Measurements from ENCODE around the gene PXMP2. TPM values are rescaled to one million over a fixed set of nuclear protein-coding genes. Genes with fewer than 3 reads are reported as not detected.

Gene PXMP2
- total RNA-seq, 1 donor from 2014 or later: 18.6 TPM

DNA sequence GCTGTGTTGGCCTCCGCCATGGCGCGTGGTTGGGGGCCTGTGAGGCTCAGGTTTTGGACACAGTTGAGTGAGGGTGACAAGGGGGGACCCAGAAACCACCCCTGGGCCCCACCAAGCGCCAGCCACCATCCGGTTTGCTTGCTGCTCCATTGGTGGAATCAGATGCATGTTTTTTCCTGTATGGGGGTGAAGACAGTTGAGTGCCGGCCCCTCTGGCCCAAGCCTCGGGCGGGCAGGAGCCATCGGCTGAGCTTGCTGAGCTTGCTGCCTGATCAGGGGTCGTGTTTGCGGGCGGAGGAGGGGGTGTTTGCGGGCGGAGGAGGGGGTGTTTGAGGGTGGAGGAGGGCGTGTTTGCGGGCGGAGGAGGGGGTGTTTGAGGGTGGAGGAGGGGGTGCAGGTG is 29.6 kb downstream of the PXMP2 start:
- Mint-ChIP-seq H3K27me3 (ENCODE audit: insufficient read depth, low read depth) (peaks cover 4% of the 10 kb centered on the region), H3K36me3 (peaks cover 18% of the 10 kb centered on the region), H3K27ac (no peak overlapping the region), H3K4me3 (no peak overlapping the region), H3K9me3 (no peaks in the 10 kb centered on the region), H3K4me1 (peaks cover 3% of the 10 kb centered on the region)
- no peak overlapping the region for H3K27ac ChIP-seq
- H3K27me3 ChIP-seq: no peaks in the 10 kb centered on the region
- H2AFZ ChIP-seq (replicated peaks): no peak overlapping the region
- H3K4me3 ChIP-seq: no peak overlapping the region
- H4K20me1 ChIP-seq (ENCODE audit: low read depth): peaks cover 18% of the 10 kb centered on the region
- no peaks in the 10 kb centered on the region for H3K36me3 ChIP-seq
- no peaks in the 10 kb centered on the region for H3K4me1 ChIP-seq
- peaks cover 26% of the 10 kb centered on the region for H3K79me2 ChIP-seq (ENCODE audit: low read depth)
- TF ChIP-seq, protein P1, sequence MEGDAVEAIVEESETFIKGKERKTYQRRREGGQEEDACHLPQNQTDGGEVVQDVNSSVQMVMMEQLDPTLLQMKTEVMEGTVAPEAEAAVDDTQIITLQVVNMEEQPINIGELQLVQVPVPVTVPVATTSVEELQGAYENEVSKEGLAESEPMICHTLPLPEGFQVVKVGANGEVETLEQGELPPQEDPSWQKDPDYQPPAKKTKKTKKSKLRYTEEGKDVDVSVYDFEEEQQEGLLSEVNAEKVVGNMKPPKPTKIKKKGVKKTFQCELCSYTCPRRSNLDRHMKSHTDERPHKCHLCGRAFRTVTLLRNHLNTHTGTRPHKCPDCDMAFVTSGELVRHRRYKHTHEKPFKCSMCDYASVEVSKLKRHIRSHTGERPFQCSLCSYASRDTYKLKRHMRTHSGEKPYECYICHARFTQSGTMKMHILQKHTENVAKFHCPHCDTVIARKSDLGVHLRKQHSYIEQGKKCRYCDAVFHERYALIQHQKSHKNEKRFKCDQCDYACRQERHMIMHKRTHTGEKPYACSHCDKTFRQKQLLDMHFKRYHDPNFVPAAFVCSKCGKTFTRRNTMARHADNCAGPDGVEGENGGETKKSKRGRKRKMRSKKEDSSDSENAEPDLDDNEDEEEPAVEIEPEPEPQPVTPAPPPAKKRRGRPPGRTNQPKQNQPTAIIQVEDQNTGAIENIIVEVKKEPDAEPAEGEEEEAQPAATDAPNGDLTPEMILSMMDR (IDR thresholded peaks at IDR 0.05): no peak
- TF ChIP-seq EZH2phosphoT487 (IDR thresholded peaks at IDR 0.05): no peak
- no peak for TF ChIP-seq EZH2 (IDR thresholded peaks at IDR 0.05)
- DNase-seq (ENCODE audit: low spot score): no peak
- H3F3A ChIP-seq (ENCODE audit: low read depth): no peaks in the 10 kb centered on the region
- no peaks in the 10 kb centered on the region for H3K9me3 ChIP-seq (ENCODE audit: low read depth)
- no peak overlapping the region for H3K9ac ChIP-seq
- H3K4me2 ChIP-seq: no peak overlapping the region

DNA sequence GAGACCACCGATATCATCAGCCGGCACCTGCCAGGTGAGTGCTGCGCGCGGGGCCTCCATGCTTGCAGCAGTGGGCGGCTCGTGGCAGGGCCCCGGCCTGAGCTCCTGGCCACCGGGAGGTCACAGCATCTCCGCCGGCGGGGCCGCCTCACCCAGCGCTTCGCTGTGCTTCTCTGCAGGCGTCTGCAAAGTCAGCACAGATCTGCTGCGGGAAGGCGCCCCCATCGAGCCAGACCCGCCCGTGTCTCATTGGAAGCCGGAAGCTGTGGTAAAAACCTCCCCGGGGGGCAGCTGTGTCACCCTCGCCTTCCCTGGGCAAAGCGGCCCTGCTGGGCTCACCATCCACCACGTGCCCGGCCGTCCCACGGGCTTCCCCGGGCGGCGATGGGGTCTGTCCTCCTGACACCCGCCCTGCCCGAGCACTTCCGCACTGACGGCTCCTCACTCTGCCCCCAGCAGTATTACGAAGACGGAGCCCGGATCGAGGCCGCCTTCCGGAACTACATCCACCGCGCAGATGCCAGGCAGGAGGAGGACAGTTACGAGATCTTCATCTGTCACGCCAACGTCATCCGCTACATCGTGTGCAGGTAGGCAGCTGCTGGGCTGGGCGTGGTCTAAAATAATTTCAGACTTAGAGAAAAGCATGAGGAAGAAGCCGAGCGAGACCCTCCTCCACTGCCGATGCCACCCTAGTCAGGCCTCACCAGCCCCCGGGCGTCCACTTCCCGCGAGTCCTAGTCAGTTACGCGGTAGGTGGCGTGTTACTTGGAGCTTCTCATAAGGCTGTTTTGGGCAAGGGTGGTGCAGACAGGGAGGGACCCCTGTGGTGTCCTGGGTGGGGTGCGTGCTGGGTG is 30.4 kb downstream of the PXMP2 start:
- peaks cover 4% of the 10 kb centered on the region for H3K27me3 Mint-ChIP-seq (ENCODE audit: insufficient read depth, low read depth)
- no peak overlapping the region for H3K4me3 Mint-ChIP-seq
- no peaks in the 10 kb centered on the region for H3K9me3 ChIP-seq (ENCODE audit: low read depth)
- no peak overlapping the region for H2AFZ ChIP-seq (replicated peaks)
- no peak overlapping the region for H3K27ac Mint-ChIP-seq
- no peaks in the 10 kb centered on the region for H3K9me3 Mint-ChIP-seq
- no peak overlapping the region for H3K9ac ChIP-seq
- H3K27me3 ChIP-seq: no peaks in the 10 kb centered on the region
- H3K4me1 Mint-ChIP-seq: no peaks in the 10 kb centered on the region
- no peaks in the 10 kb centered on the region for H3K4me1 ChIP-seq
- H3K4me3 ChIP-seq: no peak overlapping the region
- H3K27ac ChIP-seq: no peak overlapping the region
- no peak overlapping the region for H3K4me2 ChIP-seq
- TF ChIP-seq EZH2phosphoT487 (IDR thresholded peaks at IDR 0.05) (no peak), EZH2 (IDR thresholded peaks at IDR 0.05) (no peak)
- TF ChIP-seq, protein P1 (IDR thresholded peaks at IDR 0.05): no peak
- no peak for DNase-seq (ENCODE audit: low spot score)
- peaks cover 20% of the 10 kb centered on the region for H3K36me3 Mint-ChIP-seq
- H3F3A ChIP-seq (ENCODE audit: low read depth): no peaks in the 10 kb centered on the region
- H4K20me1 ChIP-seq (ENCODE audit: low read depth): peaks cover 11% of the 10 kb centered on the region
- H3K36me3 ChIP-seq: no peaks in the 10 kb centered on the region
- peaks cover 18% of the 10 kb centered on the region for H3K79me2 ChIP-seq (ENCODE audit: low read depth)

DNA sequence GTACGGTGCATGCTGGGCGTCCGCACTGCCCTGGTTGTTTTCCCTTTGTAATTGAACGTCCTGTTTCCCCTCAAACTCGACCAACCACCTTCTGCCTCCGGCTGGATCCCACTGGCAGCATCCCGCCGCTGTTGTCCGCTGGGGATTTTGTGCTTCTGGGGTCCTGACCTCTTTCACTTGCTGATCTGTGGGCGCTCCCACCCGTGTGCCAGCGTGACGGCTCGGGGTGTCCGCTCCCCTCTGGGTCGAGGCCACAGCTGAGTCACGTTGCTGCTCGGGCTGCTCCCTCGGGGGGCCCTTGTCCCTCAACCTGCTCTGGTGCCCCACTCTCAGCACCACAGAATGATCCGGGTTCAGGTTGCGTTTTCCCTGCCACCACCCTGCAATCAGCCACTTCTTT is 31.3 kb downstream of the PXMP2 start:
- no peak overlapping the region for H3K27ac ChIP-seq
- no peak overlapping the region for H3K4me2 ChIP-seq
- H3K9me3 Mint-ChIP-seq: no peaks in the 10 kb centered on the region
- no peaks in the 10 kb centered on the region for H3K4me1 Mint-ChIP-seq
- H3F3A ChIP-seq (ENCODE audit: low read depth): no peaks in the 10 kb centered on the region
- peaks cover 7% of the 10 kb centered on the region for H3K27me3 Mint-ChIP-seq (ENCODE audit: insufficient read depth, low read depth)
- no peak overlapping the region for H3K27ac Mint-ChIP-seq
- H3K4me1 ChIP-seq: no peaks in the 10 kb centered on the region
- peaks cover 20% of the 10 kb centered on the region for H3K36me3 Mint-ChIP-seq
- DNase-seq (ENCODE audit: low spot score): no peak
- H4K20me1 ChIP-seq (ENCODE audit: low read depth): peaks cover 8% of the 10 kb centered on the region
- no peak overlapping the region for H2AFZ ChIP-seq (replicated peaks)
- peaks cover 9% of the 10 kb centered on the region for H3K79me2 ChIP-seq (ENCODE audit: low read depth)
- H3K27me3 ChIP-seq: no peaks in the 10 kb centered on the region
- TF ChIP-seq EZH2phosphoT487 (IDR thresholded peaks at IDR 0.05): no peak
- H3K36me3 ChIP-seq: no peaks in the 10 kb centered on the region
- H3K9me3 ChIP-seq (ENCODE audit: low read depth): no peaks in the 10 kb centered on the region
- no peak overlapping the region for H3K4me3 ChIP-seq
- H3K4me3 Mint-ChIP-seq: no peak overlapping the region
- H3K9ac ChIP-seq: no peak overlapping the region

All from neural progenitor cell (in vitro differentiated cells).